Stimulated activated CD4-positive, alpha-beta T cell treated with anti-CD3 and anti-CD28 coated beads, Interleukin-15, amount 100 ng/mL, for 48 hours (primary cell): Measurements from ENCODE around the gene LRCH1.

Experiments used
- DNase-seq, 2 donors: peaks; one replicate each; pipeline ENCODE4 v3.0.0-alpha.2; 2020; ENCODE audit warnings: low read depth in 2 of 2

LRCH1 gene

GRCh38 chr13:46614582-46614981, 61.6 kb downstream of the LRCH1 start:
- DNase-seq = no peak

GRCh38 chr13:46615888-46616531, 63.0 kb downstream of the LRCH1 start:
- DNase-seq = no peak

- no peak for DNase-seq
These were observed 64.3 kb downstream of the LRCH1 start for GRCh38 chr13:46617229-46617721.

- no peak for DNase-seq
These were observed 64.9 kb downstream of the LRCH1 start for GRCh38 chr13:46617885-46618284.

DNA sequence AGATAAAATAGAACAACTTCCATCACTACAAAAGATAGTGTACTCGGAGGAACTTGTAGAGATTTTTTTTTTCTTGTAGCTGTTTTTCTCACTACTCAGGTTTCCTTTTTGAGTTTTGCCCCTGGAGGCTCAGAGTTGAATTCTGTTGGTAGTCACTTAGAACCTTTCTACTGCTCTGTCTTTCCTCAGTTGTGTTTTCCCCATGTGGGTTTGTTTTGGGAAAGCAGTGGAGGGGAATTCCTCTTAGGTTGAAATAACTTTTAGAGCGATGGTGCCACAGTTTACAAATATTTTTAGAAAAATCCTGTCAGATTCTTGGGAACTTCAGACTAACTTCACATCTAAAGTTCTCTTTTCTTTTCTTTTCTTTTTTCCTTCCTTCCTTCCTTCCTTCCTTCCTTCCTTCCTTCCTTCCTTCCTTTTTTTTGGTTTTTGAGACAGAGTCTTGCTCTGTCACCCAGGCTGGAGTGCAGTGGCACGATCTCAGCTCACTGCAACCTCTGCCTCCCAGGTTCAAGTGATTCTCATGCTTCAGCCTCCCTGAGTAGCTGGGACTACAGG, 65.8 kb downstream of the LRCH1 start:
- DNase-seq = no peak

GRCh38 chr13:46620029-46620428, 67.1 kb downstream of the LRCH1 start:
- DNase-seq = no peak

DNA sequence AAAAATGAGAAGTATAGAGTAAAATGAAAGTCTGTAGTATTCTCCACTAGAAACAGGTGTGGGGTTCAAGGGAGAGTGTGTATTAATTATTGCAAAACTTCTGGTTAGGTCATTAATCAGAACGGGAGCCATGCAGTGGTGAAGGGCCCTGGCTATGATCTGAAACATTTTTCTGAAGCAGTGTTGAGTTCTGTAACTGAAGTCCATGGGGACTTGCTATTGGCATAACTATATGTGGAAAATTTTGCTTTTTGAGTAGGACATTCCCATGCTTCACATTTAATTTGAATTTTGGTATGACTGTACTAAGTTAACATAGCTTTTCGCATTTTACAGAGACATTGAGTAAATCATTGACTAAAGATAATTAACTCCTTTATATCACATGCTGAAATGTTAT, 67.5 kb downstream of the LRCH1 start:
- no peak for DNase-seq

GRCh38 chr13:46621133-46621532, 68.2 kb downstream of the LRCH1 start:
- DNase-seq = no peak

GRCh38 chr13:46621792-46622629, 69.0 kb downstream of the LRCH1 start:
- DNase-seq = no peak

- no peak for DNase-seq
These were observed 69.8 kb downstream of the LRCH1 start for GRCh38 chr13:46622630-46623256.

DNA sequence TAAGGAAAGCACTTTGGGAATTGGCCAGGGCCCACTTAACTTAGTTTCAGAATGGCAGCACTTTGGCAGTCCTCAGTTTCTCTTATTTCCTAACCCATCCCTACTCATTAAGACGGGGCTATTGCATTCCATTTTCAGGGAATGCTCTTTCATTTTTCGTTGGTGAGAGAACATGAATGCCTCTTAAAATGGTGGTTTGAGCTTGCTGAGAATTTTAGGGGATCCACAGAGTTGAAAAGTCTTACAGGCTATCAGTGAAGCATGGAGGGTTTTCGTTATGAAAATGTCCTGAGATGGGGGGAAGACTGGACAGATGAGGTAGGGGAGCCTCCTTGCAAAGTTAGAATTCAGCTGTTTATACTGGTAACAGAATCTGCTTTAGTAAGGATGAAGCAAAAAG, 71.4 kb downstream of the LRCH1 start:
- no peak for DNase-seq

DNA sequence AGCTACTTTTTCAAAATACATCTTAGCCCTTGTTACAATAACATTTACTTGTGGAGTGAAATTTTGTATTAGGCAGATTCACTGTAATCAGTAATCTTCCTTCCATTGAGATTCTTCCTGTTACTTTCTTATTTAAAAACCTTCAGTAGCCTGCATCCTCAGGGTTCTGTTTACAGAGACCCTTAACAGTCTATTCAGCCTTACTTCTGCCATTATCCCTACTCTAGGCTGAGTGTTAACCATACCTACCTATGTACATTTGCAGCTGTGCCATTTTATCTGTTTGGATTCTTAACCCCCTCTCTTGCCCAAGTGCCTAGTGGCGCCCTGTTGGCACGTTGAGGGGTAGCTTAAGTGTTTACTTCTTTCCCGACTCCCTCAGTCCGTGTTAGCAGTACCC, 71.9 kb downstream of the LRCH1 start:
- DNase-seq = no peak

DNA sequence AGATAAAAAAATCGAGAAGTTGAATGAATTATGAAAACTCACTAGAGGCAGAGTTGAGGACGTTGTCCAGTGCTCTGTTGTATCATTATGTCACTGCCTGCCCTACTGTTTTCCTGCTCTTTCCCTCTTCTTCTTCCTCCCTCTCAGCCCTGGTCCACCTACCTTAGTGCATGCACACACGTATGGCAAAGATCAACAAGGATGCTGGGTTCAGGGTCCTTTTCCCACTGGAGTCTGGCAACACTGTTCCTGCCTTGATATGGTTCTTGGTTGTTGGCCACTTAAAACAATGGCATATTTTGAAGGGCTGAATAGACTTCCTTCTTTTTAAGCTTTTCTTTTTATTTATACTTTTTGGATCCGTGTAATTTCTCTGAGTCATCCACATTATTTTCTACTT, 74.5 kb downstream of the LRCH1 start:
- no peak for DNase-seq

GRCh38 chr13:46628622-46629365, 75.8 kb downstream of the LRCH1 start:
- DNase-seq = no peak

GRCh38 chr13:46629811-46630413, 76.9 kb downstream of the LRCH1 start:
- DNase-seq = no peak

GRCh38 chr13:46630431-46631178, 77.6 kb downstream of the LRCH1 start:
- no peak for DNase-seq

DNA sequence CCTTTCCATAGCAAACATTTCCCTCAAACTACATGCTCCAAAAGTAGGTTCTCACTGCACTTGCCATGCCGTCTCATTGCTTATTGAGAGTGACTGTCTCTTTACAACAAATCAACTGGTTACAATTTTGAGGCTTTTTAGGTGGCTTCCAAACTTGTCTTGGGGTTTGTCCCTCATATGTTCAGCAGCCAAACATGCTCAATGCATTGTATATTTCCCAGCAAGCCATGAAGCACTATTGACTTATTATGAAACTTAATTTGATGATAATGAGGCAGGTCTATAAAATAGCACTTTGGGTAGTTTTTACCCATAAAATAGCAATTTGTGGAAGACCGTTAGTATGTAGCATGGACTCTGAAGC, 78.2 kb downstream of the LRCH1 start:
- no peak for DNase-seq

GRCh38 chr13:46632176-46632575, 79.2 kb downstream of the LRCH1 start:
- DNase-seq = no peak

GRCh38 chr13:46633416-46633815, 80.4 kb downstream of the LRCH1 start:
- no peak for DNase-seq

DNA sequence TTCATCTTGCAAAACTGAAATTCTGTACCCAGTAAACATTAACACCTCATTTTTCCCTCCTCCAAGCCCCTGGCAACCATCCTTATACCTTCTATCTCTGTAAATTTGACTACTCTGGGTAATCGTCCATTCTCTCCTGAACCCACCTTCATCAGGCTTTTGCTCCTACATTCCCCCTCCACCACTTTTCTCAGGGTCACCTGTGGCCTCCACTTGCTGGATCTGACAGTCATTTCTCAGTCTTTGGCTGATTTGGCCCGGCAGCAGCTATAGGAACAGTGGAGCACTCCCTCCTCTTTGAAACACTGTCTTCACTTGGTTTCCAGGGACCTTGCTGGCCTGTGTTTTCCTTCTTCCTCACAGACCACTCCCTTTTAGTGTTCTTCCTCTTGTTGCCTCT, 83.5 kb downstream of the LRCH1 start:
- DNase-seq = no peak

GRCh38 chr13:46637213-46637612, 84.2 kb downstream of the LRCH1 start:
- DNase-seq = no peak
